ENCODE data around the gene PLAA.

- TF ChIP-seq POLR2A (IDR thresholded peaks at IDR 0.05), result no peak
- TF ChIP-seq CTCF (IDR thresholded peaks at IDR 0.05), result no peak
- no peak for TF ChIP-seq EP300 (IDR thresholded peaks at IDR 0.05)
Measured at GRCh38 chr9:26995810-26996209, 48.8 kb upstream of the PLAA start.

All from sigmoid colon (tissue), 4 donors.